Panc1 (cell line): ENCODE measurements around the gene SLC13A1.

Experiments used
- POLR2AphosphoS5 ChIP-seq: IDR thresholded peaks from 2 replicates; pipeline ENCODE4 v1.6.1; 2012; ENCODE audit warnings: mild to moderate bottlenecking, low read depth, low read length, moderate library complexity
- TF ChIP-seq, protein P1 (sequence below): fragments of 450-650 bp; IDR thresholded peaks from 2 replicates; pipeline ENCODE4 v1.5.1; 2017; ENCODE audit warnings: mild to moderate bottlenecking

DNA sequence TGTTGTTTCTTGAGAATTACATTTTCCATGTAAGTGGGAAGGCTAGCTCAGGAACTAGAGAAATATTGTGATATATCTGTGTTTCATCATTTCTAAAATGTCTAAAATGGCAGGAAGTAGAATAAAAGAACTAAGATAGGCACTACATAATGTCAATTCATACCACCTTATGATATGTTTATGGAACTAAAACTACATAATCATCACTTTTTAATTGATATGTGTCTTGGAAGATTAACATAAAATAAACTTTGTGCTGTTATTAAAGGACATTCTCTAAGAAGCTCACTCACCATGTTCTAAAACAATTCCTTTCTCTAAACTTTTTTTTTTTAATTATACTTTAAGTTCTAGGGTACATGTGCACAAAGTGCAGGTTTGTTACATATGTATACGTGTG, 120.7 kb downstream of the SLC13A1 start:
- TF ChIP-seq, protein P1, sequence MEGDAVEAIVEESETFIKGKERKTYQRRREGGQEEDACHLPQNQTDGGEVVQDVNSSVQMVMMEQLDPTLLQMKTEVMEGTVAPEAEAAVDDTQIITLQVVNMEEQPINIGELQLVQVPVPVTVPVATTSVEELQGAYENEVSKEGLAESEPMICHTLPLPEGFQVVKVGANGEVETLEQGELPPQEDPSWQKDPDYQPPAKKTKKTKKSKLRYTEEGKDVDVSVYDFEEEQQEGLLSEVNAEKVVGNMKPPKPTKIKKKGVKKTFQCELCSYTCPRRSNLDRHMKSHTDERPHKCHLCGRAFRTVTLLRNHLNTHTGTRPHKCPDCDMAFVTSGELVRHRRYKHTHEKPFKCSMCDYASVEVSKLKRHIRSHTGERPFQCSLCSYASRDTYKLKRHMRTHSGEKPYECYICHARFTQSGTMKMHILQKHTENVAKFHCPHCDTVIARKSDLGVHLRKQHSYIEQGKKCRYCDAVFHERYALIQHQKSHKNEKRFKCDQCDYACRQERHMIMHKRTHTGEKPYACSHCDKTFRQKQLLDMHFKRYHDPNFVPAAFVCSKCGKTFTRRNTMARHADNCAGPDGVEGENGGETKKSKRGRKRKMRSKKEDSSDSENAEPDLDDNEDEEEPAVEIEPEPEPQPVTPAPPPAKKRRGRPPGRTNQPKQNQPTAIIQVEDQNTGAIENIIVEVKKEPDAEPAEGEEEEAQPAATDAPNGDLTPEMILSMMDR, result no peak
- no peak for TF ChIP-seq POLR2AphosphoS5
